GM12878 (cell line): ENCODE measurements around the gene RPGR. TPM values are rescaled to one million over a fixed set of nuclear protein-coding genes. Genes with fewer than 3 reads are reported as not detected.

Experiments used
- ATAC-seq: fragments of 200-7000 bp; cut with Tn5 transposase; 3 replicates; pipeline ENCODE4 v1.9.1; 2020; ENCODE audit warnings: mild to moderate bottlenecking, moderate library complexity
- BruUV-seq: library from RNA; stranded (reverse); fragments of 400-500 nt; replicated peaks from 2 replicates; lab custom pipeline; 2021; lab: Mats Ljungman, UMichigan
- CTCF ChIA-PET: fragments of 300-600 bp; sonication (Branson Sonifier 250); formaldehyde crosslinking; extraction: SDS; loops from one replicate; lab custom pipeline; 2021; ENCODE audit warnings: inconsistent platforms; lab: Yijun Ruan, JAX
- POLR2A ChIA-PET: fragments of 350-600 bp; formaldehyde crosslinking; extraction: SDS; loops from one replicate; lab custom pipeline; 2021; ENCODE audit warnings: inconsistent platforms; lab: Charles Lee
- RAD21 ChIA-PET: fragments of 300-600 bp; sonication (Branson Sonifier 250); formaldehyde crosslinking; loops from one replicate; lab custom pipeline; 2023; ENCODE audit warnings: antibody characterized with exemption; ENCODE audit not compliant: unreplicated experiment; lab: Charles Lee
- SMC1A ChIA-PET: fragments of 300-600 bp; sonication (Branson Sonifier 250); formaldehyde crosslinking; loops from one replicate; lab custom pipeline; 2023; ENCODE audit not compliant: unreplicated experiment, uncharacterized antibody; lab: Charles Lee
- DNase-seq: peaks from one replicate; pipeline ENCODE4 v3.0.0-alpha.2; 2011; ENCODE audit warnings: low read depth, low spot score
- FAIRE-seq: peaks from 3 replicates; lab custom pipeline; 2011; peaks lifted over from hg19 to GRCh38; lab: Jason Lieb, UNC
- H2AFZ ChIP-seq: 2 replicates; pipeline ENCODE4 v1.6.0; 2011; ENCODE audit warnings: low read depth, low read length, control low read depth; ENCODE audit not compliant: control insufficient read depth
- H3K27ac ChIP-seq: 2 replicates; pipeline ENCODE4 v1.5.1; 2011; ENCODE audit warnings: control low read depth; ENCODE audit not compliant: control insufficient read depth, insufficient read depth
- H3K27me3 ChIP-seq, 2 experiments: replicated peaks in 1 of 2; 2 replicates each; pipeline versions ENCODE4 v1.6.0 to v1.6.1; 2011; ENCODE audit warnings: low read length in 1 of 2; ENCODE audit not compliant: control insufficient read depth in 2 of 2, insufficient read depth in 2 of 2
- H3K36me3 ChIP-seq, 2 experiments: 2 replicates each; pipeline ENCODE4 v1.5.1; 2011; ENCODE audit warnings: low read length in 1 of 2; ENCODE audit not compliant: control insufficient read depth in 2 of 2, insufficient read depth in 2 of 2
- H3K4me1 ChIP-seq: 2 replicates; pipeline ENCODE4 v1.6.1; 2011; ENCODE audit warnings: mild to moderate bottlenecking, low read length, moderate library complexity, mixed read lengths; ENCODE audit not compliant: control insufficient read depth, insufficient read depth
- H3K4me2 ChIP-seq: 2 replicates; pipeline ENCODE4 v1.6.0; 2011; ENCODE audit warnings: control low read depth; ENCODE audit not compliant: control insufficient read depth, insufficient read depth
- H3K4me3 ChIP-seq: fragments of 200-600 bp; sonication (generic); 2 replicates; pipeline ENCODE4 v1.5.1; 2016
- H3K79me2 ChIP-seq: 2 replicates; pipeline ENCODE4 v1.6.0; 2011; ENCODE audit warnings: low read length; ENCODE audit not compliant: control insufficient read depth, insufficient read depth
- H3K9ac ChIP-seq: 2 replicates; pipeline ENCODE4 v1.8.0; 2011; ENCODE audit warnings: low read length, control low read depth, mixed read lengths; ENCODE audit not compliant: control insufficient read depth, insufficient read depth
- H3K9me3 ChIP-seq: replicated peaks from 3 replicates; pipeline ENCODE4 v1.5.1; 2011; ENCODE audit warnings: mild to moderate bottlenecking, low read length; ENCODE audit not compliant: control insufficient read depth, insufficient read depth
- H4K20me1 ChIP-seq: 2 replicates; pipeline ENCODE4 v1.6.0; 2011; ENCODE audit not compliant: control insufficient read depth, insufficient read depth
- CHD2 ChIP-seq: IDR thresholded peaks from 2 replicates; pipeline ENCODE4 v1.6.1; 2011; ENCODE audit warnings: low read depth, low read length, improper control_type of control experiment, borderline replicate concordance
- E2F8 ChIP-seq: fragments of 450-650 bp; IDR thresholded peaks from 2 replicates; pipeline ENCODE4 v1.6.1; 2018; ENCODE audit warnings: mild to moderate bottlenecking, low read depth, moderate library complexity; ENCODE audit not compliant: partially characterized antibody
- ELK1 ChIP-seq: IDR thresholded peaks from 2 replicates; pipeline ENCODE4 v1.6.1; 2012; ENCODE audit warnings: low read depth, low read length, improper control_type of control experiment
- NFYA ChIP-seq: IDR thresholded peaks from 2 replicates; pipeline ENCODE4 v1.6.1; 2011; ENCODE audit warnings: low read depth, mild to moderate bottlenecking, low read length, improper control_type of control experiment, borderline replicate concordance
- PBX3 ChIP-seq: IDR thresholded peaks from 2 replicates; pipeline ENCODE4 v1.6.1; 2011; ENCODE audit warnings: mild to moderate bottlenecking, low read depth, low read length, moderate library complexity; ENCODE audit not compliant: insufficient replicate concordance
- SIX5 ChIP-seq: IDR thresholded peaks from 2 replicates; pipeline ENCODE4 v1.6.1; 2011; ENCODE audit warnings: mild to moderate bottlenecking, low read depth, low read length, moderate library complexity; ENCODE audit not compliant: severe bottlenecking
- WGBS: methylation state at CpG from one replicate; pipeline ENCODE4 v1.1.6; 2016; ENCODE audit warnings: low lambda C conversion rate; ENCODE audit not compliant: insufficient replicate concordance, insufficient coverage; ENCODE audit errors: missing lambda C conversion rate; 5-methylcytosine and 5-hydroxymethylcytosine counted together
- in situ Hi-C: fragments of 300-500 bp; cut with MboI; formaldehyde crosslinking; loops from 9 replicates; pipeline ENCODE4 v1.14.3; 2018; ENCODE audit warnings: mixed read lengths
- intact Hi-C: fragments of 100-400 bp; cut with micrococcal nuclease; formaldehyde crosslinking; loops from one replicate; pipeline ENCODE4 v1.14.2; 2022; ENCODE audit not compliant: unreplicated experiment
- polyA plus RNA-seq, 11 experiments: library from polyadenylated mRNA; depleted of rRNA in 4 of 11; unstranded in 6 of 11; stranded (reverse) in 5 of 11; fragments of >200 nt; fragmentation: Nextera tagmentation in 4 of 11; fragmentation: Illumina TruSeq in 1 of 11; extraction: Ambion mirVana in 4 of 11; extraction: Trizol in 1 of 11; gene quantifications; 1 replicate in 1 of 11; 2 replicates in 10 of 11; pipeline versions ENCODE4 v1.2.1 to v1.2.3, GENCODE V29; 2011 to 2016; ENCODE audit warnings: inconsistent platforms in 2 of 11, missing spikeins in 2 of 11, low read depth in 1 of 11
- total RNA-seq, 4 experiments: library from RNA; depleted of rRNA in 3 of 4; stranded (reverse); fragments of >200 nt in 3 of 4; fragmentation: Illumina TruSeq in 1 of 4; extraction: Trizol in 1 of 4; gene quantifications; 2 replicates each; pipeline versions ENCODE4 v1.2.1 to v1.2.3, GENCODE V29; 2013 to 2021

RPGR gene
- total and polyA plus RNA-seq, 10 of the 15 experiments (the other 5 are each of a cell fraction or from before 2014, with no cell fraction given): 5.5 to 13.4 (median 7.6) TPM

GRCh38 chrX:38320819-38321218, 6.5 kb downstream of the RPGR start:
- no peak overlapping the region for H3K4me3 ChIP-seq
- TF ChIP-seq SIX5 (no peak), ELK1 (no peak), CHD2 (no peak), NFYA (no peak), E2F8 (no peak), PBX3 (no peak)
- TF ChIP-seq, all 136 proteins: peak for 0
- POLR2A ChIA-PET: no interaction called here
- RAD21 ChIA-PET: no interaction called here
- no peak for ATAC-seq
- H4K20me1 ChIP-seq: no peaks in the 10 kb centered on the region
- SMC1A ChIA-PET: interaction anchor here (0.6 to 1.3 kb wide), 3 partner anchors 46 to 314 kb away, joined by 3 read pairs; no protein-coding TSS in a partner anchor
- WGBS: 49% methylated on average over 5 of the region's 5 CpGs
- BruUV-seq: no TSS peak
- FAIRE-seq: no peak
- intact Hi-C loops (no loop called here), in situ Hi-C loops (no loop called here)
- DNase-seq: no peak
- no peak overlapping the region for H2AFZ ChIP-seq
- CTCF ChIA-PET: interaction anchor here (0.5 to 2.0 kb wide), 3 partner anchors 27 to 396 kb away, joined by 3 to 5 read pairs (median 3); no protein-coding TSS in a partner anchor
- no peaks in the 10 kb centered on the region for H3K9me3 ChIP-seq
- H3K27ac ChIP-seq: no peak overlapping the region
- H3K27me3 ChIP-seq: no peaks in the 10 kb centered on the region
- no peaks in the 10 kb centered on the region for H3K4me1 ChIP-seq
- no peaks in the 10 kb centered on the region for H3K79me2 ChIP-seq
- H3K4me2 ChIP-seq: no peak overlapping the region
- no peaks in the 10 kb centered on the region for H3K36me3 ChIP-seq
- no peak overlapping the region for H3K9ac ChIP-seq
